Central memory CD8-positive, alpha-beta T cell (primary cell): ENCODE measurements around the gene NUAK2.
"Not testable (repeated sequence)": the region's sequence is repeated elsewhere in the genome, so short reads cannot be mapped to it uniquely, and the experiment has no call there.

Source experiments
- ATAC-seq: fragments of 150-1000 bp; cut with Tn5 transposase; replicated peaks from 2 replicates; pipeline ENCODE4 v1.10.0; 2022; ENCODE audit warnings: mild to moderate bottlenecking, moderate FRiP score, moderate number of reproducible peaks; ENCODE audit not compliant: poor library complexity, severe bottlenecking; ENCODE audit errors: extremely low read depth
- DNase-seq, 2 donors: peaks; one replicate each; pipeline ENCODE4 v3.0.0; 2021; ENCODE audit warnings: low spot score in 2 of 2
- H3K27ac Mint-ChIP-seq: one replicate; pipeline ENCODE4 v1.8.0; 2022; ENCODE audit warnings: low read depth, mild to moderate bottlenecking, moderate library complexity, mixed read lengths
- H3K27me3 Mint-ChIP-seq: one replicate; pipeline ENCODE4 v1.8.0; 2022; ENCODE audit warnings: mixed read lengths
- H3K36me3 Mint-ChIP-seq: one replicate; pipeline ENCODE4 v1.8.0; 2022; ENCODE audit warnings: mild to moderate bottlenecking, moderate library complexity, mixed read lengths; ENCODE audit not compliant: insufficient read depth
- H3K4me1 Mint-ChIP-seq: one replicate; pipeline ENCODE4 v1.8.0; 2022; ENCODE audit warnings: mixed read lengths
- H3K4me3 Mint-ChIP-seq: one replicate; pipeline ENCODE4 v1.8.0; 2022; ENCODE audit warnings: mild to moderate bottlenecking, moderate library complexity, mixed read lengths
- H3K9me3 Mint-ChIP-seq: one replicate; pipeline ENCODE4 v1.8.0; 2022; ENCODE audit warnings: mixed read lengths

The NUAK2 gene

DNA sequence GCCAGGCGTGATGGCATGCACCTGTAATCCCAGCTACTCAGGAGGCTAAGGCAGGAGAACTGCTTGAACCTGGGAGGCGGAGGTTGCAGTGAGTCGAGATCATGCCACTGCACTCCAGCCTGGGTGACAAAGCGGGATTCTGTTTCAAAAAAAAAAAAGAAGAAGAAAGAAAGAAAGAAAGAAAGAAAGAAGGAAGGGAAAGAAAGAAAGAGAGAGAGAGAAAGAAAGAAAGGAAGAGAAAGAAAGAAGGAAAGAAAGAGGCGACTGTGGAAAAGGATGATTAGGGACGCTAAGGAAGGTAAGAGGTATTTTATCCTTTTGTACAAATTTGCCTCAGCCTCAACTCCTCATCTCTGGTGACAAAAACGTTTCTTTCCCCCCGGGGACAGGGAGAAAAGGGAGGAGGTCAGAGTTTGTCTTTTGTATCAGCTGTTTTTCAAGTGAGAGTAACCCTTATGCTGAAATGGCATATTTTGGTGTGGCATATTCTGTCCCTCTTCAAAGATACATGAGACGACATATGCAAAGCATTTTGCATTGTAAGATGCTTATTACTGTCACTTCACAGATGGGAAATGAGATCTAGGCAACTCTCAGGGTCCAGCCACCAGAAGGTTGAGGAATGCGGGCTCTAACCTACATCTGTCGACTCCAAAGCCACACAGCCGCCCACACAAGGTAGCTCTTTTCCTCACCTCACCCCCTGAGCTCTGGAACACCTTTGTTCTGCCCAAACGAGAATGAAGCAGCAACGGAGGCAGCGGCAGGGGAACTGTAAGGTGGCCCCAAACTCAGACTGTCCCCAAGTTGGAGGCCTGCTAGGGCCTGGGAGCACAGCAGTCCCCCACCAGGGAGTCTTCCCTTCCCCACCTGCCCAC is 38.0 kb downstream of the NUAK2 start:
- H3K27ac Mint-ChIP-seq, result peak overlapping the region; percentile 99
- H3K36me3 Mint-ChIP-seq, result peaks cover 23% of the 10 kb centered on the region
- peak overlapping the region; percentile 61 for H3K4me3 Mint-ChIP-seq
- no peaks in the 10 kb centered on the region for H3K27me3 Mint-ChIP-seq
- peaks cover 85% of the 10 kb centered on the region for H3K4me1 Mint-ChIP-seq
- no peak for DNase-seq
- ATAC-seq, result no peak
- H3K9me3 Mint-ChIP-seq, result no peaks in the 10 kb centered on the region

- not testable (repeated sequence) for ATAC-seq, H3K27ac Mint-ChIP-seq, H3K27me3 Mint-ChIP-seq, H3K4me3 Mint-ChIP-seq, H3K9me3 Mint-ChIP-seq, DNase-seq
- peaks cover 66% of the 10 kb centered on the region for H3K4me1 Mint-ChIP-seq
- H3K36me3 Mint-ChIP-seq, result peaks cover 11% of the 10 kb centered on the region
These were observed 40.7 kb downstream of the NUAK2 start for GRCh38 chr1:205280666-205281395.

GRCh38 chr1:205279986-205280385 is 41.6 kb downstream of the NUAK2 start:
- DNase-seq, result no peak
- ATAC-seq, result no peak
- Mint-ChIP-seq H3K4me3 (no peak overlapping the region), H3K9me3 (no peaks in the 10 kb centered on the region), H3K36me3 (peaks cover 4% of the 10 kb centered on the region), H3K4me1 (peaks cover 65% of the 10 kb centered on the region), H3K27me3 (no peaks in the 10 kb centered on the region), H3K27ac (no peak overlapping the region)

DNA sequence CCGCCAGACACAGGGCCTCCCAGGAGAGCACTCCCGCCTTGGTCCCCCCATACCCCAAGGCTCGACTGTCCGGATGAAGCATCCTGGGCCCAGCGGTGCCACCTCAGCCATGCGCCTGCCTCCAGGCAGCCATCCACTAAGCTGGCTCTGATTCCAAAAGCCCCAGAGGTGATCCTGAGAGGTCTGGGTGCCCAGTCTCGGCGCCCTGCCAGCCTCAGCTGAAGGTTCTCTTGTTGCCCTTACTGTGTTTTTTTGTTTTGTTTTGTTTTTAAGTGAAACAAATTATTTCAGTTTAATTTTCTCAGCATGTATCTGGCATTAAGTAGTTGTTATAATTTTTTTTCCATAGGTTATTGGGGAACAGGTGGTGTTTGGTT is 44.9 kb downstream of the NUAK2 start:
- Mint-ChIP-seq H3K4me1 (peaks cover 48% of the 10 kb centered on the region), H3K27me3 (no peaks in the 10 kb centered on the region), H3K27ac (no peak overlapping the region), H3K9me3 (no peaks in the 10 kb centered on the region), H3K4me3 (no peak overlapping the region), H3K36me3 (peaks cover 4% of the 10 kb centered on the region)
- ATAC-seq (no peak), DNase-seq (no peak)

- ATAC-seq (no peak), DNase-seq (no peak)
- Mint-ChIP-seq H3K36me3 (peaks cover 4% of the 10 kb centered on the region), H3K4me1 (peaks cover 48% of the 10 kb centered on the region), H3K9me3 (no peaks in the 10 kb centered on the region), H3K4me3 (no peak overlapping the region), H3K27ac (no peak overlapping the region), H3K27me3 (no peaks in the 10 kb centered on the region)
These were observed 45.4 kb downstream of the NUAK2 start for GRCh38 chr1:205275916-205276688.

DNA sequence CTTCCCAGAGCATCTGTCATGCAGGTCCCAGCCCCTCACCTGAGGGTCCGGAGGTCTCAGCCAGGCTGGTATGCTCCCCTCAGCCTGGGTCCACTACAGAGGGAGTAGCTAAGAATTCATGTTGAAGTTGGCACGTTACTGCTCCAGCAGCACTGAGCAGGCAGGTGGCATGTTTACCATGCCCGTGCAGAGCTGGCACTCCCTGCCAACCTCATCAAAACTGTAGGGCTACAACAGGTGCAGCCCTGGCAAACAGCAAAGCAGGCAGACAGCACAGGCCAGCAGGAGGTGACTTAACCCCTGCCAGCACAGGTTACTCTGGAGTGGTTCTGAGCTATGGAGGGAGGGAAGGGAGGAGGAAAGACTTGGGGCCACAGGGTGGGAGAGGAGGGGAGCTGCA is 46.4 kb downstream of the NUAK2 start:
- Mint-ChIP-seq H3K9me3 (no peaks in the 10 kb centered on the region), H3K27me3 (no peaks in the 10 kb centered on the region), H3K4me3 (no peak overlapping the region), H3K36me3 (peaks cover 4% of the 10 kb centered on the region), H3K27ac (no peak overlapping the region), H3K4me1 (peaks cover 45% of the 10 kb centered on the region)
- ATAC-seq (peak; percentile 32), DNase-seq (no peak)

DNA sequence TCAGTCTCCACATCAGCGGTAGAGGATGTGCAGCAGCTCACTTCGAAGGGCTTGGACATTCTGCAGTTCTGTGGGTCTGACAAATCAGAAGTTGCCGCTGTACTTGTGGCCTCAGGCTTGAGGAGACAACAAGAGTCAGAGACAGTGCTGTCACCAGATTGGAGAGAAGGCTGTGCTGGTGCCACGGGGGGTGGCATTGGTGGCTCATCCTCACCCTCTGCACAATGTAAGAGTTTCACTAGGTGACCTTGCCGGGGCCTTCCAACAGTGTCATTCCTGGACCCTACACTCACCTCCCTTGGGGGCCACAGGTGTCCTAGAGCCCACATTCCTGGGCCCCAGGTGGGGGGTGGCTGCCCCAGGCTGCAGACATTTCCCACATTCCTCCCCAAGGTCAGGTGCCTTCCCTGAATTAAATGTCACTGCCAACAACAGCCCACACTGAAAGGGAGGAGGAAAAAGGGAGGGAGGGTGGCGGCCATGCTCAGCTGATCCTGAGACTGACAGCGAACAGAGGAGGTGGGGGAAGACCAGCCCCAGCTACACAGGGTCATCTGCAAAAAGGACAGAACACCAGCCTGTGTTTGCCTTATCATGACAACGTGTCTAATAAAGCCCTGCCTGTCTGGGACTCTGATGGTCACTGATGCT is 47.4 kb downstream of the NUAK2 start:
- Mint-ChIP-seq H3K36me3 (peaks cover 2% of the 10 kb centered on the region), H3K4me1 (peaks cover 35% of the 10 kb centered on the region), H3K27me3 (no peaks in the 10 kb centered on the region), H3K4me3 (peak overlapping the region; percentile 44), H3K27ac (no peak overlapping the region), H3K9me3 (no peaks in the 10 kb centered on the region)
- DNase-seq (no peak), ATAC-seq (no peak)

DNA sequence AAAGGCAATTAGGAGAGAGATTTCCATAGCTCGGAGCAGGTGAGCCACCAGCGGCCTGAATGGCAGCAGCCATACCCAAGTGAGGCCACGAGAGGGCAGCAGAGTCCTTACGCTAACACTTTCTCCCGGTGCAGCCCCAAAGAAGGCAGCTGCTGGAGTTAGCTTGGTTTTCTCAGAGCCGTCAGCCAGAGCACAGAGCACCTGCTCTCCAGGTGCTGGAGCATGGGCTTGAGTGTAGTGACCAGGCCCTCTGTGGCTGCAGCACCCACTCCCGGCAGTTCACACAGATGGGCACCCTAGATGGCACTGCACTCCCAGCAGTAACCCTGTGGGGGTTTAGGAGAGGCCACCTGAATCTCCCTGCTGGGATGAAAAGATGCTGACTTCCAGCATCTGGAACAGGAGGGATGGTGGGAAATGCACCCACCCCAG is 48.0 kb downstream of the NUAK2 start:
- no peaks in the 10 kb centered on the region for H3K27me3 Mint-ChIP-seq
- H3K27ac Mint-ChIP-seq, result no peak overlapping the region
- H3K4me1 Mint-ChIP-seq, result peaks cover 29% of the 10 kb centered on the region
- no peaks in the 10 kb centered on the region for H3K9me3 Mint-ChIP-seq
- ATAC-seq (peak; percentile 87), DNase-seq (peak; percentile 80 to 86)
- peak overlapping the region; percentile 44 for H3K4me3 Mint-ChIP-seq
- peaks cover 2% of the 10 kb centered on the region for H3K36me3 Mint-ChIP-seq

GRCh38 chr1:205272536-205272935 is 49.0 kb downstream of the NUAK2 start:
- Mint-ChIP-seq H3K27me3 (no peaks in the 10 kb centered on the region), H3K36me3 (peaks cover 2% of the 10 kb centered on the region), H3K27ac (no peak overlapping the region), H3K9me3 (no peaks in the 10 kb centered on the region), H3K4me1 (peaks cover 20% of the 10 kb centered on the region), H3K4me3 (no peak overlapping the region)
- ATAC-seq (no peak), DNase-seq (no peak)

DNA sequence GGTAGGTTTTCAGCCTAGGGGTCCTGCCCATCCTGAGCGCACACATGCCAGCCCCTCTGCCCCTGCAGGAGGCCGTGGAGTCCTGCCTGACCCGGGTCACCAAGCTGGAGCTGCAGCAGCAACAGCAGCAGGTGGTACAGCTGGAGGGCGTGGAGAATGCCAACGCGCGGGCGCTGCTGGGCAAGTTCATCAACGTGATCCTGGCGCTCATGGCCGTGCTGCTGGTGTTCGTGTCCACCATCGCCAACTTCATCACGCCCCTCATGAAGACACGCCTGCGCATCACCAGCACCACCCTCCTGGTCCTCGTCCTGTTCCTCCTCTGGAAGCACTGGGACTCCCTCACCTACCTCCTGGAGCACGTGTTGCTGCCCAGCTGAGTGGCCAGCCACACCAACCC is 49.8 kb downstream of the NUAK2 start:
- no peak overlapping the region for H3K27ac Mint-ChIP-seq

GRCh38 chr1:205271277-205271676 is 50.3 kb downstream of the NUAK2 start:
- no peak overlapping the region for H3K4me3 Mint-ChIP-seq
- ATAC-seq, result no peak

More for the DNA sequence above, 49.8 kb downstream of the NUAK2 start:
- H3K4me3 Mint-ChIP-seq, result no peak overlapping the region
- H3K9me3 Mint-ChIP-seq, result no peaks in the 10 kb centered on the region
- DNase-seq (no peak), ATAC-seq (no peak)
- no peaks in the 10 kb centered on the region for H3K27me3 Mint-ChIP-seq
- peaks cover 2% of the 10 kb centered on the region for H3K36me3 Mint-ChIP-seq
- H3K4me1 Mint-ChIP-seq, result peaks cover 20% of the 10 kb centered on the region

DNA sequence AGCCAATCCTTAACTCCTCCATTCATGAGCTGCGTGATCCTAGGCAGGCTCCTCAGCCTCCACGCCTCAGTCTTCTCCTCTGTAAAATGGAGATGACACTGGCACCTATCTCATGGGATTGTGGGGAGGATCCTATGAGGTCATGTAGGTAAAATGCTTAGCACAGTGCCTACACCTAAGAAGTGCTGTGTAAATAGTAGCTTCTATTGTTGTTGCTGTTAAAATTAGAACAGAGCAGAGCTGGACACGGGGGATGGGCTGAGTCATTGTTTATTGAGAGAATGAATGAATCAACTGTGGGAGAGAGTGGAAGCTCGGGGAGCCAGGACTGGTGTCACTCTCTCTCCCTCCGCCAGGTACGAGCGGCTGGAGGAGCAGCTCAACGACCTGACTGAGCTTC is 50.8 kb downstream of the NUAK2 start:
- H3K4me1 Mint-ChIP-seq, result peaks cover 20% of the 10 kb centered on the region
- H3K27me3 Mint-ChIP-seq, result no peaks in the 10 kb centered on the region
- H3K4me3 Mint-ChIP-seq, result no peak overlapping the region
- ATAC-seq (no peak), DNase-seq (no peak)
- no peak overlapping the region for H3K27ac Mint-ChIP-seq
- peaks cover 2% of the 10 kb centered on the region for H3K36me3 Mint-ChIP-seq
- no peaks in the 10 kb centered on the region for H3K9me3 Mint-ChIP-seq

More at GRCh38 chr1:205271277-205271676, 50.3 kb downstream of the NUAK2 start:
- no peaks in the 10 kb centered on the region for H3K9me3 Mint-ChIP-seq
- H3K27ac Mint-ChIP-seq, result no peak overlapping the region
- DNase-seq, result no peak
- H3K27me3 Mint-ChIP-seq, result no peaks in the 10 kb centered on the region
- peaks cover 2% of the 10 kb centered on the region for H3K36me3 Mint-ChIP-seq
- H3K4me1 Mint-ChIP-seq, result peaks cover 20% of the 10 kb centered on the region
